ENCODE data around the gene PTCSC3.

PTCSC3 gene

GRCh38 chr14:36176524-36176923 is at the start of gene PTCSC3:
TSS of gene PTCSC3 (minus strand) at chr14:36176722.
- no peak for TF ChIP-seq CTCF (IDR thresholded peaks at IDR 0.05; ENCODE audit: unreplicated experiment in 3 of 3)
- peak within 1 kb of the TSS; percentile 37 to 92 (median 84) for H3K27ac Mint-ChIP-seq

GRCh38 chr14:36226164-36226563 is 49.6 kb upstream of the PTCSC3 start:
- peaks cover 11% of the 10 kb centered on the region for H3K27me3 Mint-ChIP-seq (ENCODE audit: low read depth)
- H3K9me3 Mint-ChIP-seq: no peaks in the 10 kb centered on the region
- TF ChIP-seq CTCF (IDR thresholded peaks at IDR 0.05; ENCODE audit: unreplicated experiment in 3 of 3): no peak
- no peaks in the 10 kb centered on the region for H3K36me3 Mint-ChIP-seq (ENCODE audit: low read depth)
- H3K27ac Mint-ChIP-seq: no peak overlapping the region
- peaks cover 5% of the 10 kb centered on the region for H3K4me1 Mint-ChIP-seq
- no peak overlapping the region for H3K4me3 Mint-ChIP-seq

More at GRCh38 chr14:36176524-36176923, at the start of gene PTCSC3:
- peaks cover 18% of the 10 kb centered on the region for H3K4me1 Mint-ChIP-seq
- H3K36me3 Mint-ChIP-seq (ENCODE audit: low read depth): no peaks in the 10 kb centered on the region
- H3K9me3 Mint-ChIP-seq: no peaks in the 10 kb centered on the region
- H3K27me3 Mint-ChIP-seq (ENCODE audit: low read depth): peaks cover 4% of the 10 kb centered on the region
- no peak within 1 kb of the TSS for H3K4me3 Mint-ChIP-seq

GRCh38 chr14:36224176-36224575 is 47.7 kb upstream of the PTCSC3 start:
- Mint-ChIP-seq H3K4me3 (no peak overlapping the region), H3K4me1 (peaks cover 5% of the 10 kb centered on the region), H3K36me3 (ENCODE audit: low read depth) (no peaks in the 10 kb centered on the region), H3K27ac (no peak overlapping the region), H3K27me3 (ENCODE audit: low read depth) (peaks cover 7% of the 10 kb centered on the region), H3K9me3 (no peaks in the 10 kb centered on the region)
- TF ChIP-seq CTCF (IDR thresholded peaks at IDR 0.05; ENCODE audit: unreplicated experiment in 3 of 3): no peak

GRCh38 chr14:36223558-36223957 is 47.0 kb upstream of the PTCSC3 start:
- no peaks in the 10 kb centered on the region for H3K9me3 Mint-ChIP-seq
- H3K27ac Mint-ChIP-seq: no peak overlapping the region
- no peak for TF ChIP-seq CTCF (IDR thresholded peaks at IDR 0.05; ENCODE audit: unreplicated experiment in 3 of 3)
- peaks cover 7% of the 10 kb centered on the region for H3K27me3 Mint-ChIP-seq (ENCODE audit: low read depth)
- H3K36me3 Mint-ChIP-seq (ENCODE audit: low read depth): no peaks in the 10 kb centered on the region
- peaks cover 5% of the 10 kb centered on the region for H3K4me1 Mint-ChIP-seq
- no peak overlapping the region for H3K4me3 Mint-ChIP-seq

- Mint-ChIP-seq H3K4me1 (peaks cover 5% of the 10 kb centered on the region), H3K36me3 (ENCODE audit: low read depth) (no peaks in the 10 kb centered on the region), H3K9me3 (no peaks in the 10 kb centered on the region), H3K27ac (no peak overlapping the region), H3K27me3 (ENCODE audit: low read depth) (peaks cover 7% of the 10 kb centered on the region), H3K4me3 (no peak overlapping the region)
- TF ChIP-seq CTCF (IDR thresholded peaks at IDR 0.05; ENCODE audit: unreplicated experiment in 3 of 3): no peak
Measured at GRCh38 chr14:36222952-36223468, 46.5 kb upstream of the PTCSC3 start.

- peaks cover 11% of the 10 kb centered on the region for H3K27me3 Mint-ChIP-seq (ENCODE audit: low read depth)
- H3K27ac Mint-ChIP-seq: no peak overlapping the region
- no peaks in the 10 kb centered on the region for H3K9me3 Mint-ChIP-seq
- peaks cover 5% of the 10 kb centered on the region for H3K4me1 Mint-ChIP-seq
- TF ChIP-seq CTCF (IDR thresholded peaks at IDR 0.05; ENCODE audit: unreplicated experiment in 3 of 3): no peak
- H3K4me3 Mint-ChIP-seq: no peak overlapping the region
- H3K36me3 Mint-ChIP-seq (ENCODE audit: low read depth): no peaks in the 10 kb centered on the region
Measured at GRCh38 chr14:36222337-36222736, 45.8 kb upstream of the PTCSC3 start.

Measured in nephron (organoid).